K562 (cell line): Measurements from ENCODE around the gene ASIC1. TPM values are rescaled to one million over a fixed set of nuclear protein-coding genes. Genes with fewer than 3 reads are reported as not detected.
A peak's percentile ranks its signal among the peaks of the same experiment; 100 is the strongest.

Experiments used
- ATF7 ChIP-seq: fragments of 450-650 bp; IDR thresholded peaks from 2 replicates; pipeline ENCODE4 v1.7.1; 2014; ENCODE audit warnings: mild to moderate bottlenecking, moderate library complexity
- FOXP1 ChIP-seq: sonication (generic); formaldehyde crosslinking; IDR thresholded peaks from 2 replicates; pipeline ENCODE4 v1.8.0; 2022; ENCODE audit warnings: mild to moderate bottlenecking, missing genetic modification reagents
- HCFC1 ChIP-seq: IDR thresholded peaks from 2 replicates; pipeline ENCODE4 v1.6.1; 2012; ENCODE audit warnings: low read depth, low read length, improper control_type of control experiment
- SMAD4 ChIP-seq: fragments of 250-450 bp; sonication (Bioruptor Pico); conservative IDR thresholded peaks from 2 replicates; pipeline ENCODE4 v1.8.0; 2021; ENCODE audit warnings: inconsistent platforms, mild to moderate bottlenecking, moderate library complexity
- TCF3 ChIP-seq: sonication (generic); formaldehyde crosslinking; IDR thresholded peaks from 2 replicates; pipeline ENCODE4 v1.4.0; 2020; ENCODE audit warnings: mild to moderate bottlenecking, missing genetic modification reagents
- TFAP4 ChIP-seq: sonication (generic); formaldehyde crosslinking; IDR thresholded peaks from 2 replicates; pipeline ENCODE4 v1.8.0; 2022; ENCODE audit warnings: missing genetic modification reagents, mild to moderate bottlenecking, moderate library complexity, borderline replicate concordance
- ZNF232 ChIP-seq: sonication (generic); formaldehyde crosslinking; IDR thresholded peaks from 2 replicates; pipeline ENCODE4 v1.8.0; 2022; ENCODE audit warnings: mild to moderate bottlenecking, missing genetic modification reagents
- ZNF354B ChIP-seq: fragments of 250-450 bp; sonication (Bioruptor Pico); IDR thresholded peaks from 2 replicates; pipeline ENCODE4 v1.4.0; 2020
- ZNF431 ChIP-seq: sonication (generic); formaldehyde crosslinking; IDR thresholded peaks from 2 replicates; pipeline ENCODE4 v1.8.0; 2022; ENCODE audit warnings: mild to moderate bottlenecking, missing genetic modification reagents
- ZNF696 ChIP-seq: fragments of 250-450 bp; sonication (Bioruptor Pico); conservative IDR thresholded peaks from 2 replicates; pipeline ENCODE4 v1.4.0; 2020; ENCODE audit warnings: mild to moderate bottlenecking, moderate library complexity
- ZNF79 ChIP-seq: fragments of 250-450 bp; sonication (Bioruptor Pico); IDR thresholded peaks from 2 replicates; pipeline ENCODE4 v1.4.0; 2020; ENCODE audit warnings: low read depth, mild to moderate bottlenecking, moderate library complexity
- polyA plus RNA-seq, 8 experiments: library from polyadenylated mRNA; depleted of rRNA in 4 of 8; stranded (reverse) in 5 of 8; unstranded in 3 of 8; fragments of >200 nt; fragmentation: Nextera tagmentation in 2 of 8; fragmentation: Illumina TruSeq in 1 of 8; extraction: Ambion mirVana in 2 of 8; extraction: Trizol in 1 of 8; gene quantifications; 2 replicates each; pipeline versions ENCODE4 v1.2.1 to v1.2.3, GENCODE V29; 2011 to 2014; ENCODE audit warnings: inconsistent platforms in 1 of 8, missing spikeins in 1 of 8
- total RNA-seq, 7 experiments: library from RNA; depleted of rRNA in 6 of 7; stranded (reverse); fragments of >200 nt in 6 of 7; fragmentation: Illumina TruSeq in 2 of 7; extraction: Trizol in 2 of 7; gene quantifications; 2 replicates each; pipeline versions ENCODE4 v1.2.1 to v1.2.3, GENCODE V29; 2011 to 2021; ENCODE audit warnings: low replicate concordance in 1 of 7
- TF ChIP-seq, protein P1 (sequence below): sonication (generic); formaldehyde crosslinking; IDR thresholded peaks from 2 replicates; pipeline ENCODE4 v1.8.0; 2022; ENCODE audit warnings: mild to moderate bottlenecking, low read depth, missing genetic modification reagents
- TF ChIP-seq, protein P2 (sequence below): fragments of 200-600 bp; sonication (generic); IDR thresholded peaks from one replicate; pipeline ENCODE4 v1.6.1; 2012; ENCODE audit warnings: mild to moderate bottlenecking, low read depth, low read length, inconsistent platforms

Gene ASIC1
- total and polyA plus RNA-seq, 9 of the 15 experiments (the other 6 are each of a cell fraction or from before 2014, with no cell fraction given), result 0.01 to 1.7 (median 0.45) TPM

GRCh38 chr12:50025187-50026059 lies 32.0 kb upstream of the ASIC1 start, which contains the start of gene RACGAP1 (continued):
- TF ChIP-seq, protein P1, sequence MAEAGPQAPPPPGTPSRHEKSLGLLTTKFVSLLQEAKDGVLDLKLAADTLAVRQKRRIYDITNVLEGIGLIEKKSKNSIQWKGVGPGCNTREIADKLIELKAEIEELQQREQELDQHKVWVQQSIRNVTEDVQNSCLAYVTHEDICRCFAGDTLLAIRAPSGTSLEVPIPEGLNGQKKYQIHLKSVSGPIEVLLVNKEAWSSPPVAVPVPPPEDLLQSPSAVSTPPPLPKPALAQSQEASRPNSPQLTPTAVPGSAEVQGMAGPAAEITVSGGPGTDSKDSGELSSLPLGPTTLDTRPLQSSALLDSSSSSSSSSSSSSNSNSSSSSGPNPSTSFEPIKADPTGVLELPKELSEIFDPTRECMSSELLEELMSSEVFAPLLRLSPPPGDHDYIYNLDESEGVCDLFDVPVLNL, result peak; percentile 96
- TF ChIP-seq FOXP1 (peak; percentile 59; the same call in 1 of the 2 replicates), ZNF431 (CRISPR knock-in tag) (peak; percentile 26; the same call in 1 of the 2 replicates), ZNF696 (CRISPR knock-in tag) (no peak), ATF7 (peak; percentile 94), ZNF79 (CRISPR knock-in tag) (no peak), ZNF232 (CRISPR knock-in tag) (no peak), ZNF354B (CRISPR knock-in tag) (no peak), TCF3 (CRISPR knock-in tag) (0 out of 2 replicates have a peak, but pooled peaks have one; percentile 20), HCFC1 (peak; percentile 93), SMAD4 (no peak), TFAP4 (CRISPR knock-in tag) (peak; percentile 85)
- TF ChIP-seq, protein P2, sequence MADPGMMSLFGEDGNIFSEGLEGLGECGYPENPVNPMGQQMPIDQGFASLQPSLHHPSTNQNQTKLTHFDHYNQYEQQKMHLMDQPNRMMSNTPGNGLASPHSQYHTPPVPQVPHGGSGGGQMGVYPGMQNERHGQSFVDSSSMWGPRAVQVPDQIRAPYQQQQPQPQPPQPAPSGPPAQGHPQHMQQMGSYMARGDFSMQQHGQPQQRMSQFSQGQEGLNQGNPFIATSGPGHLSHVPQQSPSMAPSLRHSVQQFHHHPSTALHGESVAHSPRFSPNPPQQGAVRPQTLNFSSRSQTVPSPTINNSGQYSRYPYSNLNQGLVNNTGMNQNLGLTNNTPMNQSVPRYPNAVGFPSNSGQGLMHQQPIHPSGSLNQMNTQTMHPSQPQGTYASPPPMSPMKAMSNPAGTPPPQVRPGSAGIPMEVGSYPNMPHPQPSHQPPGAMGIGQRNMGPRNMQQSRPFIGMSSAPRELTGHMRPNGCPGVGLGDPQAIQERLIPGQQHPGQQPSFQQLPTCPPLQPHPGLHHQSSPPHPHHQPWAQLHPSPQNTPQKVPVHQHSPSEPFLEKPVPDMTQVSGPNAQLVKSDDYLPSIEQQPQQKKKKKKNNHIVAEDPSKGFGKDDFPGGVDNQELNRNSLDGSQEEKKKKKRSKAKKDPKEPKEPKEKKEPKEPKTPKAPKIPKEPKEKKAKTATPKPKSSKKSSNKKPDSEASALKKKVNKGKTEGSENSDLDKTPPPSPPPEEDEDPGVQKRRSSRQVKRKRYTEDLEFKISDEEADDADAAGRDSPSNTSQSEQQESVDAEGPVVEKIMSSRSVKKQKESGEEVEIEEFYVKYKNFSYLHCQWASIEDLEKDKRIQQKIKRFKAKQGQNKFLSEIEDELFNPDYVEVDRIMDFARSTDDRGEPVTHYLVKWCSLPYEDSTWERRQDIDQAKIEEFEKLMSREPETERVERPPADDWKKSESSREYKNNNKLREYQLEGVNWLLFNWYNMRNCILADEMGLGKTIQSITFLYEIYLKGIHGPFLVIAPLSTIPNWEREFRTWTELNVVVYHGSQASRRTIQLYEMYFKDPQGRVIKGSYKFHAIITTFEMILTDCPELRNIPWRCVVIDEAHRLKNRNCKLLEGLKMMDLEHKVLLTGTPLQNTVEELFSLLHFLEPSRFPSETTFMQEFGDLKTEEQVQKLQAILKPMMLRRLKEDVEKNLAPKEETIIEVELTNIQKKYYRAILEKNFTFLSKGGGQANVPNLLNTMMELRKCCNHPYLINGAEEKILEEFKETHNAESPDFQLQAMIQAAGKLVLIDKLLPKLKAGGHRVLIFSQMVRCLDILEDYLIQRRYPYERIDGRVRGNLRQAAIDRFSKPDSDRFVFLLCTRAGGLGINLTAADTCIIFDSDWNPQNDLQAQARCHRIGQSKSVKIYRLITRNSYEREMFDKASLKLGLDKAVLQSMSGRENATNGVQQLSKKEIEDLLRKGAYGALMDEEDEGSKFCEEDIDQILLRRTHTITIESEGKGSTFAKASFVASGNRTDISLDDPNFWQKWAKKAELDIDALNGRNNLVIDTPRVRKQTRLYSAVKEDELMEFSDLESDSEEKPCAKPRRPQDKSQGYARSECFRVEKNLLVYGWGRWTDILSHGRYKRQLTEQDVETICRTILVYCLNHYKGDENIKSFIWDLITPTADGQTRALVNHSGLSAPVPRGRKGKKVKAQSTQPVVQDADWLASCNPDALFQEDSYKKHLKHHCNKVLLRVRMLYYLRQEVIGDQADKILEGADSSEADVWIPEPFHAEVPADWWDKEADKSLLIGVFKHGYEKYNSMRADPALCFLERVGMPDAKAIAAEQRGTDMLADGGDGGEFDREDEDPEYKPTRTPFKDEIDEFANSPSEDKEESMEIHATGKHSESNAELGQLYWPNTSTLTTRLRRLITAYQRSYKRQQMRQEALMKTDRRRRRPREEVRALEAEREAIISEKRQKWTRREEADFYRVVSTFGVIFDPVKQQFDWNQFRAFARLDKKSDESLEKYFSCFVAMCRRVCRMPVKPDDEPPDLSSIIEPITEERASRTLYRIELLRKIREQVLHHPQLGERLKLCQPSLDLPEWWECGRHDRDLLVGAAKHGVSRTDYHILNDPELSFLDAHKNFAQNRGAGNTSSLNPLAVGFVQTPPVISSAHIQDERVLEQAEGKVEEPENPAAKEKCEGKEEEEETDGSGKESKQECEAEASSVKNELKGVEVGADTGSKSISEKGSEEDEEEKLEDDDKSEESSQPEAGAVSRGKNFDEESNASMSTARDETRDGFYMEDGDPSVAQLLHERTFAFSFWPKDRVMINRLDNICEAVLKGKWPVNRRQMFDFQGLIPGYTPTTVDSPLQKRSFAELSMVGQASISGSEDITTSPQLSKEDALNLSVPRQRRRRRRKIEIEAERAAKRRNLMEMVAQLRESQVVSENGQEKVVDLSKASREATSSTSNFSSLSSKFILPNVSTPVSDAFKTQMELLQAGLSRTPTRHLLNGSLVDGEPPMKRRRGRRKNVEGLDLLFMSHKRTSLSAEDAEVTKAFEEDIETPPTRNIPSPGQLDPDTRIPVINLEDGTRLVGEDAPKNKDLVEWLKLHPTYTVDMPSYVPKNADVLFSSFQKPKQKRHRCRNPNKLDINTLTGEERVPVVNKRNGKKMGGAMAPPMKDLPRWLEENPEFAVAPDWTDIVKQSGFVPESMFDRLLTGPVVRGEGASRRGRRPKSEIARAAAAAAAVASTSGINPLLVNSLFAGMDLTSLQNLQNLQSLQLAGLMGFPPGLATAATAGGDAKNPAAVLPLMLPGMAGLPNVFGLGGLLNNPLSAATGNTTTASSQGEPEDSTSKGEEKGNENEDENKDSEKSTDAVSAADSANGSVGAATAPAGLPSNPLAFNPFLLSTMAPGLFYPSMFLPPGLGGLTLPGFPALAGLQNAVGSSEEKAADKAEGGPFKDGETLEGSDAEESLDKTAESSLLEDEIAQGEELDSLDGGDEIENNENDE, result no peak
